AG04450 (cell line): ENCODE measurements around the gene IKZF1. TPM values are rescaled to one million over a fixed set of nuclear protein-coding genes. Genes with fewer than 3 reads are reported as not detected.

ENCODE experiments used
- CTCF ChIA-PET: fragments of 300-600, 350-600 bp; formaldehyde crosslinking; extraction: SDS; loops from one replicate; lab custom pipeline; 2022; ENCODE audit warnings: antibody characterized with exemption, inconsistent platforms; lab: Charles Lee
- POLR2A ChIA-PET: fragments of 350-600 bp; formaldehyde crosslinking; extraction: SDS; loops from one replicate; lab custom pipeline; 2021; ENCODE audit warnings: antibody characterized with exemption, inconsistent platforms; lab: Yijun Ruan, JAX
- DNase-seq: peaks from one replicate; pipeline ENCODE4 v3.0.0-alpha.2; 2011; ENCODE audit warnings: low read depth, low spot score
- H3K27ac ChIP-seq: one replicate; pipeline ENCODE4 v1.5.1; 2012; ENCODE audit warnings: low read depth, low read length, control low read depth
- H3K27me3 ChIP-seq: one replicate; pipeline ENCODE4 v1.6.0; 2012; ENCODE audit warnings: low read length; ENCODE audit not compliant: control insufficient read depth, insufficient read depth
- H3K4me3 ChIP-seq: 2 replicates; pipeline ENCODE4 v1.5.1; 2011; ENCODE audit warnings: mild to moderate bottlenecking, low read depth, low read length, control low read depth
- H3K9me3 ChIP-seq: 2 replicates; pipeline ENCODE4 v1.5.1; 2012; ENCODE audit warnings: low read length; ENCODE audit not compliant: control insufficient read depth, insufficient read depth
- polyA plus RNA-seq: library from polyadenylated mRNA; depleted of rRNA; stranded (reverse); fragments of >200 nt; gene quantifications from 2 replicates; pipeline ENCODE4 v1.2.3, GENCODE V29; 2011
- TF ChIP-seq, protein P1 (sequence below): IDR thresholded peaks from 2 replicates; pipeline ENCODE4 v1.5.1; 2011; ENCODE audit warnings: low read depth, low read length, control low read depth, inconsistent platforms

The IKZF1 gene
- polyA plus RNA-seq, 1 experiment, result not detected

DNA sequence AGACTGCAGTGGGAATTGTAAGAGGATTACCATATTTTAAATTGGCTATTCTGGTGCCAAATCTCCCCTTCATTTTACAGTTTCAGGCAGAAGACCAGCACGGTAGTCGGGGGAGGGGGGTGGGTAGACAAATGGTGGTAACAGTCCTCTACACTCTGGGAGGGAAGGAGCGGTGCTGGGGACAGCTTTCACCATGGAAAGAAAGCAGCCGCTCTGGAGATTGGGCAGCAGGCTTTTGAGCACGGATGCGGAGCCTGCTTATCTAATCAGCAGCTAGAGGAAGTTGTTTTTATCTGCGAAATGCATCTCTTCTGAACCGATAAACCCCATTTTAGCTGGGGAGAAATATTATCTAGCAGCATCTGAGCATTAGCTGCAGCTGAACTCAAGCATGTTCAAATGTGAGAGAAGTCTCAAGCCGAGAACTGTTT lies 28.7 kb downstream of the IKZF1 start:
- TF ChIP-seq, protein P1, sequence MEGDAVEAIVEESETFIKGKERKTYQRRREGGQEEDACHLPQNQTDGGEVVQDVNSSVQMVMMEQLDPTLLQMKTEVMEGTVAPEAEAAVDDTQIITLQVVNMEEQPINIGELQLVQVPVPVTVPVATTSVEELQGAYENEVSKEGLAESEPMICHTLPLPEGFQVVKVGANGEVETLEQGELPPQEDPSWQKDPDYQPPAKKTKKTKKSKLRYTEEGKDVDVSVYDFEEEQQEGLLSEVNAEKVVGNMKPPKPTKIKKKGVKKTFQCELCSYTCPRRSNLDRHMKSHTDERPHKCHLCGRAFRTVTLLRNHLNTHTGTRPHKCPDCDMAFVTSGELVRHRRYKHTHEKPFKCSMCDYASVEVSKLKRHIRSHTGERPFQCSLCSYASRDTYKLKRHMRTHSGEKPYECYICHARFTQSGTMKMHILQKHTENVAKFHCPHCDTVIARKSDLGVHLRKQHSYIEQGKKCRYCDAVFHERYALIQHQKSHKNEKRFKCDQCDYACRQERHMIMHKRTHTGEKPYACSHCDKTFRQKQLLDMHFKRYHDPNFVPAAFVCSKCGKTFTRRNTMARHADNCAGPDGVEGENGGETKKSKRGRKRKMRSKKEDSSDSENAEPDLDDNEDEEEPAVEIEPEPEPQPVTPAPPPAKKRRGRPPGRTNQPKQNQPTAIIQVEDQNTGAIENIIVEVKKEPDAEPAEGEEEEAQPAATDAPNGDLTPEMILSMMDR, result no peak
- no peaks in the 10 kb centered on the region; the same call in 1 of the 2 replicates for H3K9me3 ChIP-seq
- ChIA-PET CTCF (no interaction called here), POLR2A (no interaction called here)
- H3K27ac ChIP-seq, result no peak overlapping the region
- no peak overlapping the region for H3K4me3 ChIP-seq
- DNase-seq, result no peak
- H3K27me3 ChIP-seq, result no peaks in the 10 kb centered on the region

DNA sequence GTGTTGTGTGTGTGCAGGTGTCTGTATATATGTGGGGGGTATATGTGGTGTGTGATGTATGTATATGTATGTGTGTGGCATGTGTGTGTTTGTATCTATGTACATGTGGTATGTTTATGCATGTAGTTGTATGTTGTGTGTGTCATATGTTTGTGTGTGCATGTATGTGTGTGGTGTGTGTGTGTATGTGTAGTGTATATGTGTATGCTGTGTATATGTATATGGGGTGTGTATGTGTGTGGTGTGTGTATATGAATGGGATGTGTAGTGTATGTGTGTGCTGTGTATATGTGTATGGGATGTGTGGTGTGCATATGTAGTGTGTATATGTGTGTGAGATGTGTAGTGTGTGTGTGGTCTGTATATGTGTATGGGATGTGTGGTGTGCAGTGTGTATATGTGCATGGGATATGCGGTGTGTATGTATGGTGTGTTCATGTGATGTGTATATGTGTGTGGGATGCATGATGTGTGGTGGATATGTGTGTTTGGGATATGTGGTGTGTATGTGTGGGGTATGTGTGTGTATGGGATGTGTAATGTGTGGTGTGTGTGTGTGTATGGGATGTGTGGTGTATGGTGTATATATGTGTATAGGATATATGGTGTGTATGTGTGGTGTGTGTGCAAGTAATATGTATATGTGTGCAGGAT lies 30.0 kb downstream of the IKZF1 start:
- TF ChIP-seq, protein P1, result no peak
- Histone ChIP-seq H3K27me3 (no peaks in the 10 kb centered on the region), H3K9me3 (no peaks in the 10 kb centered on the region; the same call in 1 of the 2 replicates), H3K4me3 (no peak overlapping the region), H3K27ac (no peak overlapping the region)
- no peak for DNase-seq
- POLR2A ChIA-PET, result no interaction called here
- CTCF ChIA-PET, result no interaction called here

DNA sequence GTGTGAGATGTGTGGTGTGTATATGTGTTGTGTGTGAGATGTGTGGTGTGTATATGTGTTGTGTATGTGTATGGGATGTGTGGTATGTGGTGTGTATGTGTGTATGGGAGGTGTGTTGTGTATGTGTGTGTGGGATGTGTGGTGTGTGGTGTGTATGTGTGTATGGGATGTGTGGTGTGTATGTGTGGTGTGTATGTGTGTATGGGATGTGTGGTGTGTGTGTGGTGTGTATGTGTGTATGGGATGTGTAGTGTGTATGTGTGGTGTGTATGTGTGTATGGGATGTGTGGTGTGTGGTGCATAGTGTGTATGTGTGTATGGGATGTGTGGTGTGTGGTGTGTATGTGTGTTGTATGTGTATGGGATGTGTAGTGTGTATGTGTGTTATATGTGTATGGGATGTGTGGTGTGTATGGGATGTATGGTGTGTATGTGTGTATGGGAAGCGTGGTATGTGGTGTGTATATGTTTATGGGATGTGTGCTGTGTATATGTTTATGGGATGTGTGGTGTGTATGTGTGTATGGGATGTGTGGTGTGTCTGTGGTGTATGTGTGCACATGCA lies 30.8 kb downstream of the IKZF1 start:
- no peak for DNase-seq
- no peaks in the 10 kb centered on the region; the same call in 1 of the 2 replicates for H3K9me3 ChIP-seq
- no peaks in the 10 kb centered on the region for H3K27me3 ChIP-seq
- TF ChIP-seq, protein P1, result no peak
- H3K4me3 ChIP-seq, result no peak overlapping the region
- no peak overlapping the region for H3K27ac ChIP-seq
- ChIA-PET CTCF (no interaction called here), POLR2A (no interaction called here)

DNA sequence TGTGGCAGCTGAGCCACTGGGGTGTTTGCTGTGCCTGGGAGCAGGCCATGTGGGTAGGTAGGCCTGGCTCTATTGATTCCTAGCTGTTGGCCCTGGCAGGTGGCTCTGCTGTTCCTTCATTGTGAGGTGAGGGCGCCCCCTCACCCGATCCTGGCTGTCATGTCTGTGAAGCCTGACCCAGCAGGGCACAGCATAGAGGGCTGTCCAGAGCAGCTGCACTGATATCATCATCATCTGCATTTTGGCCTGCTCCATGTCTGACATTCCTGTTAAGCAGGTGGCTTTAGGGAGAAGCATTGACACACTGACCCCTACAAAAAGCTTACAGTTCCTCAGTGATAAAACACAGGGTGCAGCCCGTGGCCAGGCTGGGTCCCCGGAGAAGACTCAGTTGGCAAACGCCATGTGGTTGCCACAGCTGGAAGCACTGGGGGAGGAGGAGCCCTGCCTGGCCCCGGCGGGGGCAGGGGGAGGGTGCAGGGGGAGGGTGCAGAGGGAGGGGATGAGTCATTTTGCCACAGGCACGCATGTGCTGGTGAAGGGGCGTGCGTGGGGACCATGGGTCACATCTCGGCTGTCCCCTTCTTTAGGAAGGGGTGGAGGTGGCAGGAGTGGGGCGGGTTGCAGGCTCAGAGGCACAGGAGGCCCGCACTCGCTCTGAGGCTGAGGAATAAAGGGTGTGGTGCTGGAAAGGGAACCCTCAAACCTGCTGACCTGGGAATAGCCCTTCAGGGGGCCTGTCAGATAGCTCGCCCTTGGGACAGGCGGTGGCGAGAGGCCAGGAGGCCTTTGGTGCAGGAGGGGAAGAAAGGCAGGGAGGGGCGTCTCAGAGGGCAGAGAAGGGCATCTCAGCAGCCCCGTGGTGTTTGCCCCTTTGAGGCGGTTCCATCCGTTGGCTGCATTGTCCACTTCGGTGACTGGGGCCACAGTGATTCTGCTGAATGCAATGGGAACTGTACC lies 31.6 kb downstream of the IKZF1 start:
- Histone ChIP-seq H3K27ac (no peak overlapping the region), H3K9me3 (no peaks in the 10 kb centered on the region; the same call in 1 of the 2 replicates), H3K4me3 (no peak overlapping the region), H3K27me3 (no peaks in the 10 kb centered on the region)
- DNase-seq, result no peak
- ChIA-PET POLR2A (no interaction called here), CTCF (no interaction called here)
- TF ChIP-seq, protein P1, result no peak
